ENCODE measurements around the gene RTN4R. TPM values are rescaled to one million over a fixed set of nuclear protein-coding genes. Genes with fewer than 3 reads are reported as not detected.

Gene RTN4R
- total and polyA plus RNA-seq, 2 of the 13 experiments (the other 11 are each of a cell fraction or from before 2014, with no cell fraction given): 0.22 to 0.77 TPM

DNA sequence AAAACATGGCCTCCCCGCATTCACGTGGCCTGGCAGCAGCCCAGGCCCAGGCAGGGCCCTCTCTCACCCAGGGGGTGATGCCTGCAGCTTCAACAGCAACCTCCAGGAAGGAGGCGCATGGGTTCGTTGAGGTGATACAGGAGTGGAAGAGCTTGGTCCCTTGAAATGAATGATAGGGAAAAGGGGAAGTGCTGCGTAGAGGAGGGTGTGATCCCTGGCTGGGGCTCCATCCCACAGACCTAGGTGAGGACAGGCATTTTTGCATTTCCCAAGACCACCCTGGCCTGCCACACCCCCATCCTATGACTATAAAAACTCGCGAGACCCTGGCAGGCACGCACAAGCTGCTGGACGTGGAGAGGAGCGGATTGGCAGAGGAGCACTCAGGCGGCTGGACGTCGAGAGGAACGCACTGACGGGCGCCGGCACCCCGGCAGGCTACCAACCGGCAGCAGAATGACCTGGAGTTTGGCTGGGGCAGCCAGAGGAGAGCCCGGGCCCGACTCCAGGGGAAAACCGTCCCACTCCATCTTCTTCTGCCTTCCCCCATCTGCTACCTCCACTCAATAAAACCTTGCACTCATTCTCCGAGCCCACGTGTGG, 32.6 kb downstream of the RTN4R start (continued):
- TF ChIP-seq, protein P1, sequence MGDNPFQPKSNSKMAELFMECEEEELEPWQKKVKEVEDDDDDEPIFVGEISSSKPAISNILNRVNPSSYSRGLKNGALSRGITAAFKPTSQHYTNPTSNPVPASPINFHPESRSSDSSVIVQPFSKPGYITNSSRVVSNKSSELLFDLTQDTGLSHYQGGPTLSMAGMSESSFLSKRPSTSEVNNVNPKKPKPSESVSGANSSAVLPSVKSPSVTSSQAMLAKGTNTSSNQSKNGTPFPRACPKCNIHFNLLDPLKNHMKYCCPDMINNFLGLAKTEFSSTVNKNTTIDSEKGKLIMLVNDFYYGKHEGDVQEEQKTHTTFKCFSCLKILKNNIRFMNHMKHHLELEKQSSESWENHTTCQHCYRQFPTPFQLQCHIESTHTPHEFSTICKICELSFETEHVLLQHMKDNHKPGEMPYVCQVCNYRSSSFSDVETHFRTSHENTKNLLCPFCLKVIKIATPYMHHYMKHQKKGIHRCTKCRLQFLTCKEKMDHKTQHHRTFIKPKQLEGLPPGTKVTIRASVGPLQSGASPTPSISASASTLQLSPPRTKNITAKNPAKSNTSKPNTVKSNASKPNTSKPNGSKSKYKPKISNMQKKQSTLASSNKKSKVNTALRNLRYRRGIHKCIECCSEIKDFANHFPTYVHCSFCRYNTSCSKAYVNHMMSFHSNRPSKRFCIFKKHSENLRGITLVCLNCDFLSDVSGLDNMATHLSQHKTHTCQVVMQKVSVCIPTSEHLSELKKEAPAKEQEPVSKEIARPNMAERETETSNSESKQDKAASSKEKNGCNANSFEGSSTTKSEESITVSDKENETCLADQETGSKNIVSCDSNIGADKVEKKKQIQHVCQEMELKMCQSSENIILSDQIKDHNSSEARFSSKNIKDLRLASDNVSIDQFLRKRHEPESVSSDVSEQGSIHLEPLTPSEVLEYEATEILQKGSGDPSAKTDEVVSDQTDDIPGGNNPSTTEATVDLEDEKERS (CRISPR knock-in tag; IDR thresholded peaks at IDR 0.05): no peak
- TF ChIP-seq ZBTB7B (CRISPR knock-in tag; IDR thresholded peaks at IDR 0.05): no peak

DNA sequence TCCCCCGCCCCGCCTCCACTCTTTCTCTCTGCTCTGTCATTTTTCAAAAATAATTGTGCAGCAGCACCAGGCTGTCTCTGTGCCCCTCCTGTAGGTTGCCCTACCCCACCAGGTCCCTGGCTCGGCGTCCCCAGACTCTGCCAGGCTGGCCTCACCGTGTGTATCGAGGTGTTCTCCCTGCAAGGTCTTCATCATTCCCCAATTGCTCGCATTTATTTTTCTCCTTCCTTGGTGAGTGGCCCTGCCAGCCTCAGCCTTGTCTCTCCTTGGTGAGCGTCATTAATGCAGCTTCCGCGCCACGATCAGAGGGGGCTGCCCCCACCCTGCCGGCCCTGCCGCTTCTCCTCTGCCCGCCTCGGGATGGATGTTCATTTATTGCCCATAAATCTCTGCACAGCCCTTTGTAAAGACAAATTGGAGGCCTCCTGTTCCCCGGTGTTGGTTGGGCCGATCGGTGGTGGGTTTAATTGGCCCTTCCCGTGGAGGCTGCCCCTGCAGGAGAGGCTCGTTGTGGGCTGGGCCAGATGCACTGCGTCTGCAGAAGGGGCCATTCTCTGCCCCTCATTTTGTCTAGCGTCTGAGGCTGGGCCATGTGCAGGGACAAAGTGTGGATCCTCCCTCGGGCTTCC, 33.2 kb downstream of the RTN4R start:
- 9% methylated on average over 17 of the region's 23 CpGs for WGBS (ENCODE audit: low lambda C conversion rate)
- Histone ChIP-seq H3K27me3 (ENCODE audit: control insufficient read depth in 1 of 2, insufficient read depth in 2 of 2, low read length in 2 of 2) (peaks cover 34 to 97% of the 10 kb centered on the region in 2 experiments), H3K27ac (ENCODE audit: extremely low read length, insufficient read depth, low read length) (no peak overlapping the region), H3K79me2 (ENCODE audit: insufficient read depth, low read length) (no peaks in the 10 kb centered on the region), H3K4me1 (ENCODE audit: insufficient read depth, low read length) (0 out of 2 replicates have a peak, but pooled peaks cover 5% of the 10 kb centered on the region), H3K36me3 (replicated peaks in 1 of 2; ENCODE audit: control insufficient read depth in 1 of 2, insufficient read depth in 2 of 2, low read length in 2 of 2) (no peaks in the 10 kb centered on the region), H3K4me3 (replicated peaks in 1 of 3; ENCODE audit: insufficient read depth in 1 of 3, low read depth in 2 of 3, low read length in 3 of 3) (no peak overlapping the region), H4K20me1 (ENCODE audit: insufficient read depth, low read length) (no peaks in the 10 kb centered on the region), H3K4me2 (ENCODE audit: low read depth, low read length) (no peak overlapping the region), H3K9me3 (ENCODE audit: low read length) (no peaks in the 10 kb centered on the region), H2AFZ (ENCODE audit: low read length) (no peak overlapping the region), H3K9ac (ENCODE audit: insufficient read depth, low read depth, low read length) (no peak overlapping the region)
- ATAC-seq (no peak), DNase-seq (ENCODE audit: low spot score) (no peak), FAIRE-seq (no peak)
- in situ Hi-C loops (cut with HindIII; ENCODE audit: extremely low pct_ligation_motif_present, low pct_unique_long_range_greater_than_20kb) (loop anchor here (10.0 kb wide), 1 partner anchor 80 kb away; the partner anchor contains the start of gene CCDC188), intact Hi-C loops (cut with micrococcal nuclease; ENCODE audit: unreplicated experiment) (no loop called here)
- ChIA-PET POLR2A (no interaction called here), CTCF (ENCODE audit: low intra/inter-chr PET ratio, low total read pairs) (no interaction called here)
- TF ChIP-seq PITX1 (CRISPR knock-in tag; IDR thresholded peaks at IDR 0.05) (no peak), TRIM24 (CRISPR knock-in tag; IDR thresholded peaks at IDR 0.05) (no peak), RXRB (CRISPR knock-in tag; IDR thresholded peaks at IDR 0.05; ENCODE audit: borderline replicate concordance) (no peak), ZNF737 (CRISPR knock-in tag; IDR thresholded peaks at IDR 0.05; ENCODE audit: borderline replicate concordance) (no peak), TGIF2 (CRISPR knock-in tag; IDR thresholded peaks at IDR 0.05) (no peak), SRSF9 (IDR thresholded peaks at IDR 0.05; ENCODE audit: borderline replicate concordance, insufficient read depth, low read depth, low read length, poor library complexity, severe bottlenecking) (no peak), RELA (CRISPR knock-in tag; IDR thresholded peaks at IDR 0.05) (no peak), MAFG (CRISPR knock-in tag; IDR thresholded peaks at IDR 0.05) (no peak), ZFYVE20 (CRISPR knock-in tag; IDR thresholded peaks at IDR 0.05; ENCODE audit: borderline replicate concordance, low read depth) (no peak), ASH2L (IDR thresholded peaks at IDR 0.05; ENCODE audit: insufficient read length, low read depth, low read length) (no peak)
- TF ChIP-seq, protein P1 (CRISPR knock-in tag; IDR thresholded peaks at IDR 0.05): no peak
- no TSS peak for BruUV-seq (replicated peaks)

Measured in HepG2 (cell line).